Activated B cell treated with CpG ODN at 0.5 μM for 24 hours (primary cell): ENCODE results near the gene BAZ1B. TPM values are rescaled to one million over a fixed set of nuclear protein-coding genes. Genes with fewer than 3 reads are reported as not detected.
A peak's percentile ranks its signal among the peaks of the same experiment; 100 is the strongest.
"Not testable (repeated sequence)": the region's sequence is repeated elsewhere in the genome, so short reads cannot be mapped to it uniquely, and the experiment has no call there.

Experiments
- ATAC-seq: fragments of 200-7000 bp; cut with Tn5 transposase; one replicate; pipeline ENCODE4 v1.10.0; 2021; ENCODE audit warnings: low read depth, mild to moderate bottlenecking, moderate library complexity
- CTCF ChIA-PET: fragments of 350-600 bp; sonication (Branson Sonifier 250); formaldehyde crosslinking; loops from one replicate; lab custom pipeline; 2021; ENCODE audit warnings: antibody characterized with exemption; lab: Charles Lee
- POLR2A ChIA-PET: fragments of 350-600 bp; sonication (Branson Sonifier 250); formaldehyde crosslinking; loops from one replicate; lab custom pipeline; 2021; ENCODE audit warnings: antibody characterized with exemption; lab: Charles Lee
- DNase-seq: peaks from one replicate; pipeline ENCODE4 v3.0.0; 2022
- H3K27ac Mint-ChIP-seq: one replicate; pipeline ENCODE4 v1.8.0; 2020; ENCODE audit warnings: mixed read lengths
- H3K27me3 Mint-ChIP-seq: one replicate; pipeline ENCODE4 v1.8.0; 2021; ENCODE audit warnings: mixed read lengths
- H3K36me3 Mint-ChIP-seq: one replicate; pipeline ENCODE4 v1.8.0; 2021; ENCODE audit warnings: low read depth, mixed read lengths
- H3K4me1 Mint-ChIP-seq: one replicate; pipeline ENCODE4 v1.8.0; 2021; ENCODE audit warnings: mixed read lengths
- H3K4me3 Mint-ChIP-seq: one replicate; pipeline ENCODE4 v1.8.0; 2020; ENCODE audit warnings: mild to moderate bottlenecking, mixed read lengths
- H3K9me3 Mint-ChIP-seq: one replicate; pipeline ENCODE4 v1.8.0; 2020; ENCODE audit warnings: mixed read lengths
- CTCF ChIP-seq: fragments of 200-600 bp; IDR thresholded peaks from one replicate; pipeline ENCODE4 v1.8.0; 2022; ENCODE audit warnings: antibody characterized with exemption, mild to moderate bottlenecking
- intact Hi-C: fragments of 100-400 bp; cut with micrococcal nuclease; formaldehyde crosslinking; loops from one replicate; pipeline ENCODE4 v1.15.1; 2024
- total RNA-seq: library from RNA; stranded (reverse); gene quantifications from 2 replicates; pipeline ENCODE4 v1.2.3, GENCODE V29; 2022

The BAZ1B gene
- total RNA-seq, 1 donor from 2014 or later, result 59.1 TPM

- ChIA-PET CTCF (no interaction called here), POLR2A (no interaction called here)
- Mint-ChIP-seq H3K27me3 (peaks cover 8% of the 10 kb centered on the region), H3K9me3 (peaks cover 3% of the 10 kb centered on the region), H3K27ac (no peak overlapping the region), H3K4me3 (peak overlapping the region; percentile 57), H3K36me3 (no peaks in the 10 kb centered on the region), H3K4me1 (peaks cover 6% of the 10 kb centered on the region)
- no peak for TF ChIP-seq CTCF
- intact Hi-C loops, result loop anchor here (1.0 to 2.0 kb wide), 3 partner anchors 90 to 146 kb away; partner anchors contain the start of genes BAZ1B, NSUN5 and TBL2
- no peak for DNase-seq
- ATAC-seq, result no peak
These were observed 89.4 kb downstream of the BAZ1B start for GRCh38 chr7:73432676-73433075.

- Mint-ChIP-seq H3K27ac (no peak overlapping the region), H3K9me3 (peaks cover 3% of the 10 kb centered on the region), H3K27me3 (peaks cover 8% of the 10 kb centered on the region), H3K4me3 (no peak overlapping the region), H3K36me3 (no peaks in the 10 kb centered on the region), H3K4me1 (peaks cover 6% of the 10 kb centered on the region)
- no peak for TF ChIP-seq CTCF
- ChIA-PET CTCF (no interaction called here), POLR2A (no interaction called here)
- no peak for DNase-seq
- no peak for ATAC-seq
- intact Hi-C loops, result no loop called here
These were observed 90.9 kb downstream of the BAZ1B start for GRCh38 chr7:73431041-73431835.

GRCh38 chr7:73430540-73430939, 91.6 kb downstream of the BAZ1B start:
- POLR2A ChIA-PET, H3K27me3 Mint-ChIP-seq, H3K4me1 Mint-ChIP-seq, H3K36me3 Mint-ChIP-seq, DNase-seq, CTCF ChIA-PET, H3K27ac Mint-ChIP-seq, intact Hi-C loops, H3K9me3 Mint-ChIP-seq, H3K4me3 Mint-ChIP-seq, ATAC-seq: not testable (repeated sequence)

GRCh38 chr7:73429622-73430505, 92.2 kb downstream of the BAZ1B start:
- peaks cover 6% of the 10 kb centered on the region for H3K4me1 Mint-ChIP-seq
- no peak overlapping the region for H3K4me3 Mint-ChIP-seq
- intact Hi-C loops, result no loop called here
- ChIA-PET POLR2A (no interaction called here), CTCF (no interaction called here)
- peaks cover 3% of the 10 kb centered on the region for H3K9me3 Mint-ChIP-seq
- no peak for ATAC-seq
- peaks cover 10% of the 10 kb centered on the region for H3K27me3 Mint-ChIP-seq
- no peak for TF ChIP-seq CTCF
- H3K36me3 Mint-ChIP-seq, result no peaks in the 10 kb centered on the region
- no peak for DNase-seq
- peak overlapping the region; percentile 35 for H3K27ac Mint-ChIP-seq

- Mint-ChIP-seq H3K36me3 (no peaks in the 10 kb centered on the region), H3K27me3 (peaks cover 11% of the 10 kb centered on the region), H3K4me3 (no peak overlapping the region), H3K27ac (no peak overlapping the region), H3K9me3 (no peaks in the 10 kb centered on the region), H3K4me1 (peaks cover 6% of the 10 kb centered on the region)
- ChIA-PET POLR2A (no interaction called here), CTCF (no interaction called here)
- TF ChIP-seq CTCF, result no peak
- intact Hi-C loops, result no loop called here
- no peak for DNase-seq
- ATAC-seq, result no peak
These were observed 92.9 kb downstream of the BAZ1B start for GRCh38 chr7:73429215-73429614.
